Subcutaneous adipose tissue (tissue), 4 donors: ENCODE data around the gene ABCA7. TPM values are rescaled to one million over a fixed set of nuclear protein-coding genes. Genes with fewer than 3 reads are reported as not detected.

Experiments used
- total RNA-seq, 4 donors: library from RNA; depleted of rRNA; stranded (reverse); fragments of >200 nt; gene quantifications; one replicate each; pipeline ENCODE4 v1.1.0, GENCODE V29; 2016
- TF ChIP-seq, protein P1 (sequence below): fragments of 450-650 bp; IDR thresholded peaks from one replicate; pipeline ENCODE4 v1.5.1; 2016; ENCODE audit warnings: low read depth, mild to moderate bottlenecking, control low read depth, antibody characterized with exemption, moderate library complexity

Gene ABCA7
- total RNA-seq, 4 donors from 2014 or later = 3.4 to 35.2 (median 12.2) TPM

DNA sequence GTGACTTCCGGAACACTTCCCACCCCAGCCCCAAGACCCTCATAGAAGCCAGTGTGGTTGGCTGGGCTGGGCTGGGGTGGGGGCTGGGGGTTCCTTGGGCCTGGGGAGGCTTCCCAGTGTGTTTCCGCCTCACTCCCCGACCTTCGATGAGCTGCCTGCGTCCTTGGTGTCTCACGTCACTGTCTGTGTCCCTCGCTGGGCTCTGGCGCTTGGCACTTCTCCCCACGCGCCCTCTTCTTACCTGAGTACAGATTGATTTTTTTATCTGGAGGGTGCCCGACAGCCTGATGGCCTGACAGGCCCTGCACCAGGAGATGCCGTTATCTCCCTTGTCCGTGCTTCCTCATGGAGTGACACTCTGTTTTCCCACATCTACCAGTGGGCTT lies 47.2 kb upstream of the ABCA7 start:
- TF ChIP-seq, protein P1, sequence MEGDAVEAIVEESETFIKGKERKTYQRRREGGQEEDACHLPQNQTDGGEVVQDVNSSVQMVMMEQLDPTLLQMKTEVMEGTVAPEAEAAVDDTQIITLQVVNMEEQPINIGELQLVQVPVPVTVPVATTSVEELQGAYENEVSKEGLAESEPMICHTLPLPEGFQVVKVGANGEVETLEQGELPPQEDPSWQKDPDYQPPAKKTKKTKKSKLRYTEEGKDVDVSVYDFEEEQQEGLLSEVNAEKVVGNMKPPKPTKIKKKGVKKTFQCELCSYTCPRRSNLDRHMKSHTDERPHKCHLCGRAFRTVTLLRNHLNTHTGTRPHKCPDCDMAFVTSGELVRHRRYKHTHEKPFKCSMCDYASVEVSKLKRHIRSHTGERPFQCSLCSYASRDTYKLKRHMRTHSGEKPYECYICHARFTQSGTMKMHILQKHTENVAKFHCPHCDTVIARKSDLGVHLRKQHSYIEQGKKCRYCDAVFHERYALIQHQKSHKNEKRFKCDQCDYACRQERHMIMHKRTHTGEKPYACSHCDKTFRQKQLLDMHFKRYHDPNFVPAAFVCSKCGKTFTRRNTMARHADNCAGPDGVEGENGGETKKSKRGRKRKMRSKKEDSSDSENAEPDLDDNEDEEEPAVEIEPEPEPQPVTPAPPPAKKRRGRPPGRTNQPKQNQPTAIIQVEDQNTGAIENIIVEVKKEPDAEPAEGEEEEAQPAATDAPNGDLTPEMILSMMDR = no peak

DNA sequence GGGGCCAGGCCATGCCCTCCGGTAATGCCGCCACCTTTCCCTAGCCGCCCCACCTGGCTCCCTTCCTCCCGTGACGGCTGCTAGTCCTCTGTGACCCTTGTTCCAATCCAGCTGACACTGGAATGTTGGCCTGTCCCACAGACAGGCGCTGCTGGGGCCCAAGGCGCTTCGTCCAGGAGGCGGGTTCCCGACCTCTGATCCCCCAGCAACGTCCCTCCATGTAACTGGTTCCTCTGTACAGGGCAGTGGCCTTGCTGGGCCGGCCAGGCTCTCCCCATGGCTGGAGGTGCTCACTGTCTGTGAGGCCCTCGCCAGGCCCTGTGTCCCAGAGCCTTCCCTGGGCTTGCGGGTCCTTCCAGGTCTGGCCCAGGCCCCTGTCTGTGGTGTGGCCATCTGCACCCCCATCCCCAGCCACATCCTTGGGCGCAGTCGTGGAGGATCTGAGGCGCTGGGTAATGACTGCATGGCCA lies 46.5 kb upstream of the ABCA7 start:
- TF ChIP-seq, protein P1 = no peak

DNA sequence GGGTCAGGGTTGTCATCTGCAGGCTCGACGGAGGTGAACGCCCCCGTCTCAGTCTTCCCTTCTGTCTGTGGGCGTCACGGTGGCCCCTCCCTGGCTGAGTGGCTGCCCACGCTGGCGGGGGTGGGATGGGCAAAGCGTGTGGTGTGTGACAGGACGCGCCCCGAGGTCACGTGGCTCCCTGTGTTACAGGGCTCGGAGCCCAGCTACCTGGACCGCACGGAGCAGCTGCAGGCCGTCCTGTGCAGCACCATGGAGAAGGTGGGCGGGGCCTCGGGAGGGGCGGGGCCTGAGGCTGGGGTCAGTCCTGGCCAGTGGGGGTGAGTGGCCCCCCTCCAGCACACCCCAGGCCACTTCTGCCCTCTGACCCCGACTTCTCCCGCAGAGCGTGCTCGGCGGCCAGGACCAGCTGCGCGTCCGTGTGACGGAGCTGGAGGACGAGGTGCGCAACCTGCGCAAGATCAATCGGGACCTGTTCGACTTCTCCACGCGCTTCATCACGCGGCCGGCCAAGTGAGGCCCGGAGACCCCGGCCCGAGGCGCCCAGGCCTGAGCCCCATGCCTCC lies 46.0 kb upstream of the ABCA7 start:
- TF ChIP-seq, protein P1 = no peak

DNA sequence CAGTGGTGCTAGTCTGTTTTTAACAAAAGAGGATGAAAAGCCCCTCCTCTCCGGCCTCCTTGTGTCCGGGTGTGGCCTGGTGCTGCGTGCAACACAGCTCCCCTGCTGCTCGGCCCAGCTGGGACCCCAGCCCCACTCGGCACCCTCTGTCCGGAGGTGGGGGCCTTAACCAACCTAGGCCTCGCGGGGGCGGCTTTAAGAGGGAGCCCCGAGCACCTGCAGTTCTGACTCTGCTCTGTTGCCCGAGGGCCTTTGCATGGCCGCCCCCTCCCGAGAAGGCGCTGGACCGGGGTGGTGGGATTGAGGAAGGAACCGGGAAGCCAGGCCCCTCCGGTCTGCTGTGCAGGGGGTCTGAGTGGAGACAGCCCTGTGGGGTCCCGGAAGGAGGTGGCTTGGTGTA lies 45.4 kb upstream of the ABCA7 start:
- TF ChIP-seq, protein P1 = no peak

DNA sequence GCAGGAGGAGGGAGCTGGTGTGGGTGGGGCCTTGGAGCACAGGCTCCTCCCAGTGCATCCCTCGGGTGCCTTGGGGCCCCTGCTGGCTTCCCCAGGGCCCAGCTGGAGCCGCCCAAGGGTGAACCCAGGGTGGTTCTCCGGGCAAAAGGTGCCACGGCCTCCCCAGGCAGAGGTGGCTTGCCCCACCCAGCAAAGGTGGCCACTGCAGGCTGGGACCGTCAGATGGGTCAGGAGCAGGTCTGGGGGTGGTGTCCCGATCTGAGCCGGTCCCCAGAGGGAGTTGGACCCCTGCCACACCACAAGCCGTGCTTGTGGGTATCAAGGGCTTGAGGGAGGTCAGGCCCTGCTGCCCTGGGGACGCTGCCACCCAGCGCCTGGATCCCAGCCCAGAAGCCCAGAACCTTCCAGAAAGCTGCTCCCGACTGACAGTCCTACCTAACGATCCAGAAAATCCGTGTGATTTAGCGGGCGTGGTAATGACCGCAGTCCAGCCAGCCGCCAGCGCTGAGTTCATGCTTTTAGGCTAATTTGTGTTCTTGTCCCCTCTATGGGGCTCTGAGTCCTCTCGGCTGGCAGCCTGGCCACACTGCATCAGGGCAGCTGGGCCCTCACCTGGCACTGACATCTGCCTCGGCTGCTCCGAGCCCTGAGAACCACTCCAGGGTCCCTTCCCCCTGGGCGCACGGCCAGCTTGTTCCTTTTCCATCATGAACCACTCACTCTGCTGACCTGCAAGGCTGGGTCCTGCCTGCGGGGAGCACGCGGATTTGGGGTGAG lies 44.7 kb upstream of the ABCA7 start:
- TF ChIP-seq, protein P1 = no peak

- TF ChIP-seq, protein P1 = no peak
Observed at GRCh38 chr19:996051-996838, 43.7 kb upstream of the ABCA7 start.

- TF ChIP-seq, protein P1 = no peak
Observed at GRCh38 chr19:998064-998463, 41.8 kb upstream of the ABCA7 start.
